ENCODE measurements around the gene MED15. TPM values are rescaled to one million over a fixed set of nuclear protein-coding genes. Genes with fewer than 3 reads are reported as not detected.
"Not testable (repeated sequence)": the region's sequence is repeated elsewhere in the genome, so short reads cannot be mapped to it uniquely, and the experiment has no call there.

The MED15 gene
- total RNA-seq, 1 experiment from 2014 or later, result 13.5 TPM

DNA sequence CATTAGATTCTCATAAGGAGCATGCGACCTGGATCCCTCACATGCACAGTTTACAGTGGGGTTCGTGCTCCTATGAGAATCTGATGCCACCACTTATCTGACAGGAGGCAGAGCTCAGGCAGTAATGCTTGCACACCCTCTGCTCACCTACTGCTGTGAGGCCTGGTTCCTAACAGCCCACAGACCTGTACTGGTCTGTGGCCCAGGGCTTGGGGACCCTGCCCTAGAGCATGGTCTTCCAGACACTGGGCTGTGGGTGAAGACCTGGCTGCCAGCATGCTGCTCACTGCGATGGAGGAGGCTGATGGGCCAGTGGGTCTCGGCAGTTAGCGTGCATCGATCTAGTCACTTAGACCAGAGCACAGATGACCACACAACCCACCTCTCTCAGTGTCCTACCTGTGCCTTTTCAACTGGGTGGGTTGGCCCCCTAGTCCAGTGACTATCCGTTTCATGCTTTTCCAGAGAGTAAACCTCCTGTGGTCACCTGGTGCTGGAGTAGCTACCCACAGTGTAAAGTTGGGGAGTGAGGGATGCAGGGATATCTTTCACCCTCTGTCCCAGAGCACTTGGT lies 21.1 kb downstream of the MED15 start:
- DNase-seq (ENCODE audit: extremely low read depth, low read depth), result no peak

DNA sequence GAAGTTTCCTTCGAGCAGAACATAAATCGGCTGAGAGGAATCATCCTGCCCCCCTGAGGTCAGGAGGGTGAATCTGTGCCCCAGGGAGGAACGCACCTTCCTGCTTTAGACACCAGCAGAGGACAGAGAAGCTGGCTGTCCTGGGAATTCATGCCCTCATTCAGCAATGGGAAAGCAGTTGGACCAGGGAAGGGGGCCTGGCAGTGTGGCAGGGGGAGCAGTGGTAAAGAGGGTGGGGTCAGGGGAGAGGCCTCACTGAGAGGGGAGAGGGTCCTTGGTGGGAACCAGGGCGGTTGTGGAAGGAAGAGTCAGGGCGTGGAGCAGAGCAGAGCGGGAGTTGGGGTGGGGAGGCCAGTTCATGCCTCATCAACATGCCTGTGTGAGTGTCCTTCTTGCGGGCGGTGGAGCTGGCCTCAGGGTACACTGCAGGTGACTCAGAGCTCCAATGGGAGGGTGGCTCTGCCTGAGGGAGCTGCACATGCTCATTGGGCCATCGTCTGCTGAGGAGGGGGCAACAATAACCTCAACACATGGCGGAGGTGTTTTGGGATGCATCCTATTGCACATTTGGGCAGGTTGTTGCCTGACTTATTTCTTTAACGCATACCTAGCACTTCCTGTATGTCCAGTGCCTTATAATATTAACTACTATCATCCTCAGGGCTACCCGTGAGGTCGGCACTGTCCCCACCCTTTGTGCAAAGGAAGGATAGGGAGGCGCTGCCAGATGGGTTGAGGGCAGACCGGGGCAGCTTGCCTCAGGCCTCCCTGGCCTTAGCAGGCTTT lies 23.2 kb downstream of the MED15 start:
- DNase-seq (ENCODE audit: extremely low read depth, low read depth), result peak; percentile 72

DNA sequence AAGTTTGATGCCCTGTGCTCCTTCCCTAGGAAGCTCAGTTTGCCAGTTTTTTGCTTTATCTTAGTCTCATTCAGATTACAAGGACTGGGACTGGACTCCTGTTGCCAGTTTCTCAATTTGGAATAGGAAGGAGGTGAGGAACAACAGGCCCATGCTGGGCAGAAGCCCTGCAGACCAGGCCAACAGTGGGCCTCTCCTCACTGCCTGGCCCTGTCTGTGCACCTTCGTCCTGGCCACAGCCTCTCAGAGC lies 23.7 kb downstream of the MED15 start:
- no peak for DNase-seq (ENCODE audit: extremely low read depth, low read depth)

GRCh38 chr22:20531404-20532201 lies 24.2 kb downstream of the MED15 start:
- DNase-seq (ENCODE audit: extremely low read depth, low read depth), result peak; percentile 79

DNA sequence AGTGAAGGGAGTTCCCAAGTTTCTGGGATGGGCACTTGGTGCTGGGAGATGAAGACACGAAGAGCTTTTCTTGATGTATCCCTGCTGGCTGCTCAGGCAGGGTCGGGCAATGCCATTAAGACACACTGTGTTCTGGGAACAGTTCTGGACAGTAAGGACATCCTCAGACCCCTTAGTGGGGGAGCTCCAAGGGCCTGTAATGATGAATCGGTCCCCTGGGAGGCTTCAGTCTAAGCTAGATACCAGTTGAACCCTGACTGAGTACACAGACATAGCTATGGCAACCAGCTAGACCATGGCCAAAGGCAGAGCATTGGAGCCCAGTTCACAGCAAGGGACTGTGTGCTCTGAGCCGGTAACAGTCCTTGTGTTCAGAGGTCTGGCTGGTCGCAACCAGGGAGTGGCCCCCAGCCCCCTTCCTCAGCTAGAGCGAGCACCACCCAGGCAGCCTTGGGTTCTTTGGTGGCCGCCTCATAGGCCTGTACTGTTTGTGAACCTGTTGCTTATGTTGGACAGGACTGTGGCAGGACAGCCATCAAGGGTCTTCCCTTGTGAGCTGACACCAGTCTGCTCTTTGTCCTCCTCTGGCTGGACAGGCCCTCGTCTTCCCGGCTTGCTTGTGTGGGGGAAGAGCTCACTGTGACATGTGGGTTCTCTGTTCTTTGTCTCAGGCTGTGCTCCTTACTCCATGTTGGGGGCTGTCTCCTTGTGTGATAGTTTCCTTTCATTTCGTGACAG lies 25.0 kb downstream of the MED15 start:
- DNase-seq (ENCODE audit: extremely low read depth, low read depth), result no peak

DNA sequence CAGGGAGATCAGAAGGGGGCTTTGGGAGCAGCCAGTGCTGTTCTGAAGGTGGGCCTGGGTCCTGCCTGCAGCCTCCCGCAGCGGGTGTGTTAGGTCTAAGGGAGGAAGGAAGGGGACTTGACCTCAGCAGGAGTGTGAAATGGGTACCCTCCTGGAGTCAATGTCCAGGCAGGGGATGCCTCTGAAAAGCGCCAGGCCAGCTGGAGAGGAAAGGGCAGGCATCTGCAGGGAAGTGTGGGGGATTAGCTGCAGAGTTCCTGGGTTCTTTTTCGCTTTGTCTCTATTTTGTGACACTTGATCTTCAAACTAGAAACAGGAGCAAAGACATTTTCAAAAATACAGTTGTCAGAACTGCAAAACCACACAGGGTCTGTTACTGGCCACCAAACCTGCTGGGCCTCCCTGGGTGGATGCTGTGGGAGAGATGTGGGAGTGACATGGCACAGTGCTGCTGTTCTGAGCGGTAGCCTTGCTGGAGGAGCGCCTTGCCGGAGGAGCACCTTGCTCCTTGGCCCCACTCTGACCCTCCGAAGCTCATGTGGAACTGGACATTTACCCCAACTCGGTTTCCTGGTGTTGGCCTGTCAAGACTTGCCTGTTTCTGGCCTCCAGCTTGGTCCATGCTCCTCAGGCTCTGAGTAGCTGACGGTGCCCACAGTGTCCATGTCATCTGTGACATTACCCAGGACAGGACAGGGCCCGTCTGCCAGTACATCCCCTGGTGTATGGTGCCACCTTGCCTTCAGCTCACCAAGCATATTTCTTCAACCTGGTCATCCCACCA lies 25.9 kb downstream of the MED15 start:
- no peak for DNase-seq (ENCODE audit: extremely low read depth, low read depth)

GRCh38 chr22:20533879-20534265 lies 26.5 kb downstream of the MED15 start:
- DNase-seq (ENCODE audit: extremely low read depth, low read depth), result no peak

- DNase-seq (ENCODE audit: extremely low read depth, low read depth), result no peak
These were observed 29.3 kb downstream of the MED15 start for GRCh38 chr22:20536590-20537324.

DNA sequence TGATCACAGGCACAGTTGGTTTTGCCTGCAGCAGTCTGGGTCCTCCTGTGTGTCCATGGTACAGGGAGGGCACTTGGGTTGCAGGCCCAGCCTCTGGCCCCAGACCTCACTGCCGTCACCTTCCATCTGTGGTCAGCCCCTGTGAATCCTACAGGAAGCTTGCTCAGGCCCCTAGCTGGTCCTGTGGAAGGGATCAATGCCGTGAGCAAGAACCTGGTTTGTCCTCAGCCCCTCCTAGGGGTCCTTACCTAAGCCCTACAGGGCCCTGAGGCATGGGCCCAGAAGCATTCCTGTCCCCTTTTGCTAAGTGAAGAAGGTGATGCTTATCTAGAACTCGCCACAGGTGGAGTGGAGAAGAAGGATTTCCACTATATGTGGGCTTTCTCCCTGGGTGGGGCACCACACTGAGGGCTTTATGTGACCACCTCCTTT lies 29.9 kb downstream of the MED15 start:
- no peak for DNase-seq (ENCODE audit: extremely low read depth, low read depth)

DNA sequence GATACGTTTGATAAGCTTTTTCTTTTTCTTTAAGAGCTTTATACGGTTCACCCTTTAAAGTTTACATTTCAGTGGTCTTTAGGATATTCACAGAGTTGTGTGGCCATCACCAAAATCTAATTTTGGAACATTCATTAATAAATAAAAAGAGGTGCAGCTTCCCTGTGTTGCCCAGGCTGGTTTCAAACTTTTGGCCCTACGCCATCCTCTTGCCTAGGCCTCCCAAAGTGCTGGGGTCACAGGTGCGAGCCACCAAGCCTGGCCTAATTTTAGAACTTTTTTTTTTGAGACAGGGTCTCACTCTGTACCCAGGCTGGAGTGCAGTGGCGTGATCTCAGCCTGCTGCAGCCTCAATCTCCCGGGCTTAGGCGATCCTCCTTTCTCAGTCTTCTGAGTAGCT lies 30.6 kb downstream of the MED15 start:
- DNase-seq (ENCODE audit: extremely low read depth, low read depth), result no peak

GRCh38 chr22:20538875-20539274 lies 31.5 kb downstream of the MED15 start:
- not testable (repeated sequence) for DNase-seq (ENCODE audit: extremely low read depth, low read depth)

GRCh38 chr22:20542055-20542454 lies 34.6 kb downstream of the MED15 start:
- DNase-seq (ENCODE audit: extremely low read depth, low read depth), result no peak

GRCh38 chr22:20542736-20543135 lies 35.3 kb downstream of the MED15 start:
- DNase-seq (ENCODE audit: extremely low read depth, low read depth), result no peak

DNA sequence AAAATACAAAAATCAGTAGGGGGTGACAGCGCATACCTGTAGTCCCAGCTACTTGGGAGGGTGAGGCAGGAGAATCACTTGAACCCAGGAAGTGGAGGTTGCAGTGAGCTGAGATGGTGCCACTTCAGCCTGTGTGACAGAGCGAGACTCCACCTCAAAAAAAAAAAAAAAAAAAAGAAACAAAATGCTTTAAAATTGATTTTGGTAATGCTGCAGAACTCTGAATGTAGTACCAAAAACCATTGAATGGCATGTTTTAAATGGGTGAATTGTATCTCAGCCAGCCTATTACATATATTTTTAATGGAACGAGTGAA lies 37.9 kb downstream of the MED15 start:
- not testable (repeated sequence) for DNase-seq (ENCODE audit: extremely low read depth, low read depth)

- no peak for DNase-seq (ENCODE audit: extremely low read depth, low read depth)
These were observed 38.5 kb downstream of the MED15 start for GRCh38 chr22:20545681-20546521.

DNA sequence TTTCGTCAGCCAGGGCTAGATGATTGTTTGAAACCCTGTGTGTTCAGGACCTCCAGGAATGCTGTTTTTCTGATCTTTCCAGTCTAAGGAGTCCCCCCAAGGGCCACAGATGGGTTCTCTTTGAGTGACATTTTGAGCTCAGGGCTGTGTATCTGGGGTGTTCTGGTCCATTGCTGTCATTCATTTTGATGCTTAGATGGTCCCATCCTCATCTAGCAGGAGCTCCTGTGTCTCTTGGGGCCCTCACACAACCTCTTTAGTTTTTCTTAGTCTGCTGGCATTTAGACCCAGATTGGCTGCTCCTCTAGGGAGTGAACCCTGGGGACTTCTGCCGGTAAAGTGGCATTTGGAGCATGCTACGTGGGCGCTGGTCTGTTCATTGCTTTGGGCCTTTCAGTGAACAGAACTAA lies 39.1 kb downstream of the MED15 start:
- DNase-seq (ENCODE audit: extremely low read depth, low read depth), result no peak

GRCh38 chr22:20547029-20547428 lies 39.6 kb downstream of the MED15 start:
- no peak for DNase-seq (ENCODE audit: extremely low read depth, low read depth)

GRCh38 chr22:20548806-20549205 lies 41.4 kb downstream of the MED15 start:
- no peak for DNase-seq (ENCODE audit: extremely low read depth, low read depth)

GRCh38 chr22:20549232-20549841 lies 41.9 kb downstream of the MED15 start:
- DNase-seq (ENCODE audit: extremely low read depth, low read depth), result no peak
